Memory B cell (primary cell): ENCODE results near the gene KLHL13.
A peak's percentile ranks its signal among the peaks of the same experiment; 100 is the strongest.

ENCODE experiments used
- ATAC-seq: fragments of 150-1000 bp; cut with Tn5 transposase; 2 replicates; pipeline ENCODE4 v1.10.0; 2021; ENCODE audit warnings: low read depth, mild to moderate bottlenecking, moderate library complexity
- DNase-seq, 2 donors: peaks; one replicate each; pipeline ENCODE4 v3.0.0; 2022; ENCODE audit warnings: low spot score in 2 of 2
- H3K27ac Mint-ChIP-seq: one replicate; pipeline ENCODE4 v1.8.0; 2022; ENCODE audit warnings: mild to moderate bottlenecking, moderate library complexity, mixed read lengths
- H3K27me3 Mint-ChIP-seq: one replicate; pipeline ENCODE4 v1.8.0; 2022; ENCODE audit warnings: mixed read lengths
- H3K36me3 Mint-ChIP-seq: one replicate; pipeline ENCODE4 v1.8.0; 2022; ENCODE audit warnings: mild to moderate bottlenecking, mixed read lengths
- H3K4me1 Mint-ChIP-seq: one replicate; pipeline ENCODE4 v1.8.0; 2022; ENCODE audit warnings: mixed read lengths
- H3K4me3 Mint-ChIP-seq: one replicate; pipeline ENCODE4 v1.8.0; 2022; ENCODE audit warnings: mild to moderate bottlenecking, moderate library complexity, mixed read lengths
- H3K9me3 Mint-ChIP-seq: one replicate; pipeline ENCODE4 v1.8.0; 2022; ENCODE audit warnings: mixed read lengths

KLHL13 gene

DNA sequence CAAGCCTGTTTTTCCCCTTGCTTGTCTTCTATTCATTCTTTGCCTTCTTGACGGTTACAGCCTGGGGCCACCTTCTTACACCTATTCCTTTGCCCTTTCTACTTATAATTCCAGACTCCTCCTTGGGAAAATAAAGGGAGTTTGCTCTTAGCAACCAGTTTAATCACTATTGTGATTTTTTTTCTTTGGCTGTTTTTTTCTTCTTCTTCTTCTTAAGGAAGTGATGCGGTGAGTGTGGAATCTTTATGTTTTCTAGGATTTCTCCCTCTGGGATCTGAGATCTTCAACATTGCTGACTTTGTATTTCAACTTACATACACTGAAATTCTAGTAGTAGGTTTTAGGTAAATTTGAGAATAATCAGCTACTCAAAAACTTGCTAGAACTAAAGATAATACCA, 1.1 kb upstream of the KLHL13 start:
- Mint-ChIP-seq H3K36me3 (no peaks in the 10 kb centered on the region), H3K9me3 (no peaks in the 10 kb centered on the region), H3K27ac (peak overlapping the region; percentile 26), H3K27me3 (peaks cover 10% of the 10 kb centered on the region), H3K4me3 (no peak overlapping the region), H3K4me1 (peaks cover 7% of the 10 kb centered on the region)
- ATAC-seq (no peak), DNase-seq (no peak)

DNA sequence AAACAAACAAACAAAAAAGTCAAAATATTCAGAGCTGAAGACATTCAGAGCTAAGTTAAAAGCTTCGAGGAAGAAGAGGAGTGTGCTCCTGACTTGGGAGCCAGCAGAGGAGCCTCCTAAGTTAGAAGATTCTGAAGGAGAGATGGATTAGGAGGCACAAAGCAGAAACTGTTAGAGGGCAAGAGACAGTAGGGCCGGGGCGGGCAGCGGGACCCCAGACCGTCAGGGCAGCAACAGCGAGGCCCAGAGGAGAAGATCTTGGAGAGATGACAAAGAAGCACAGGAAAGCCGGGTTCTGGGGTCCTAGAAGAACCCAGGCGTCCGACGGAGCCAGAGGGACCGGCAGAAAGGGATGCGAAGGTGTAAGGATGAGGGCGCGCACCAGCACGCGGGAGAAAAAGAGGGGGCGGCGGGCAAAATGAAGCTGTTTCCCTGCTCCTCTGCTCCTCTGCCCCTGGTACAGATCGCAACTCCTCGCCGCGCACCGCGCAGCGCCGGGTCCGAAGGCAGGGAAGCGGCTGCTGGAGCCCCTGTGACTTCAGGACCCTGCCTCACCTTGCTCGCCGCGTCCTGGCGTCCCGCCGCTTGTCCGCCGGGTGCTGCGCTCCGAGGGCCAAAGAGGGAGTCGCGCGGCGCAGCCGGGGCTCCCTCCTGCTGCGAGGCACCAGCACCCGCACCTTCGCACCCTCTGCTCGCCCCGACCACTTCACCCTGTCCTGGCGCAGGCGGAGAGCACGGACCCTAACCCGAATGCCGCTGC, 477 bp downstream of the KLHL13 start:
- H3K4me1 Mint-ChIP-seq, result peaks cover 7% of the 10 kb centered on the region
- H3K27ac Mint-ChIP-seq, result no peak overlapping the region
- DNase-seq, result peak in 1 of 2 donors; percentile 8
- ATAC-seq, result peak; percentile 45
- H3K36me3 Mint-ChIP-seq, result no peaks in the 10 kb centered on the region
- no peaks in the 10 kb centered on the region for H3K9me3 Mint-ChIP-seq
- peaks cover 10% of the 10 kb centered on the region for H3K27me3 Mint-ChIP-seq
- peak overlapping the region; percentile 84 for H3K4me3 Mint-ChIP-seq

DNA sequence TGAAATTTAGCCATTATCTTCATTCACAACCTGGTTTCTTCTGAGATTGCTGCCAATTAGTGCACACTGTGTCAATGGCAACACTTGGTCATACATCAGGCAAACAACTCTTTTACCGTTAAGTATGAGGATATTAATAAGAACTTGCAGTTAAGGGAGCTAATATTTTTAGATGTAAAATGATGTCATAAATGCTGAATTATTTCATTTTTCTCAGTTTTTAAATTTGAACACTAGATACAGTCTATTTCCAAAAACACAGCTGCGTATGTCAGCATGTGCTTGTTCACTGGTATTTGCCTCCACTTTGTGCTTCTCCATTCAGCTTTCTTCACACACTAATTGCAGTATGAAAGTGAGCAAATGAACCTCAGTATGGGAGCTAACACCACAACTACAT, 1.6 kb downstream of the KLHL13 start:
- Mint-ChIP-seq H3K27me3 (peaks cover 10% of the 10 kb centered on the region), H3K4me1 (peaks cover 7% of the 10 kb centered on the region), H3K27ac (no peak overlapping the region), H3K9me3 (no peaks in the 10 kb centered on the region), H3K36me3 (no peaks in the 10 kb centered on the region), H3K4me3 (no peak overlapping the region)
- DNase-seq (no peak), ATAC-seq (no peak)

DNA sequence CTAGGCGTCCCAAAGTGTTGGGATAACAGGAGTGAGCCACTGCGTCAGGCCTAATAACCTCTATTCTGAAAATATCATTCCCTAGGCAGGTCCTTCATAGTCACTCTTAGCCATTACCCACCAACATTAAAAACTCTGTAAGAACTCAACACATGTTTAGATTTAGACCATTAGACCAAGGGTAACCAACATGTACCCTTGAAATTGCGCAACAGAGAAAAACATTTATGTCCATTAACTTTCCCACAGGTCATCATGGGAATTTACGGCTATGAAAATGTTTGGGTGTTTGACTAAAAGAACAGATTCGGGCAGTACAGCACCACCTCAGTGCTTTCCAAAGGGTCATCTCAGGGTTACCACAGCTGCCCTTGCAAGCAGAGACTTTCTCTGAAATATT, 7.5 kb downstream of the KLHL13 start:
- no peak overlapping the region for H3K4me3 Mint-ChIP-seq

DNA sequence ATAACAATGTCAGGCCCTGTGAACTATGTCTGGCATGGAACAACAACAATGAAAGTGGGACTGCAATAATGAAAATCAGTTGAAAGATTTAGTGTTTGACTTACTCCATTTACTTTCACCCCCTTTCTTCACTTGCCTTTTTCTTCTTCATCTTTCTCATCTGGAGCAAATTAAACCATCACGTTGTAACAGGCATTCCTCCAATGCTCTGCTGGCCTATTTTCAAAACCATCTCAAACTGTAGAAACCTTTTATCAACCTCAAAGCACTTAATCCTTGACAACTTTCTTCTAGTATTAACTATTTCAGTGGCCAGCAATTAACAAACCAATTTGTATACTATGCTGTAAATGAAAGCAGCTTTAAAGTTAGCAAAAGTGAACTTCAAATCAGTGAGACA, 8.3 kb downstream of the KLHL13 start:
- H3K27ac Mint-ChIP-seq, result no peak overlapping the region
- H3K9me3 Mint-ChIP-seq, result no peaks in the 10 kb centered on the region
- no peak for ATAC-seq

More for the DNA sequence above, 7.5 kb downstream of the KLHL13 start:
- Mint-ChIP-seq H3K9me3 (no peaks in the 10 kb centered on the region), H3K27me3 (peaks cover 3% of the 10 kb centered on the region), H3K27ac (no peak overlapping the region), H3K4me1 (peaks cover 2% of the 10 kb centered on the region), H3K36me3 (no peaks in the 10 kb centered on the region)
- ATAC-seq (no peak), DNase-seq (no peak)

DNA sequence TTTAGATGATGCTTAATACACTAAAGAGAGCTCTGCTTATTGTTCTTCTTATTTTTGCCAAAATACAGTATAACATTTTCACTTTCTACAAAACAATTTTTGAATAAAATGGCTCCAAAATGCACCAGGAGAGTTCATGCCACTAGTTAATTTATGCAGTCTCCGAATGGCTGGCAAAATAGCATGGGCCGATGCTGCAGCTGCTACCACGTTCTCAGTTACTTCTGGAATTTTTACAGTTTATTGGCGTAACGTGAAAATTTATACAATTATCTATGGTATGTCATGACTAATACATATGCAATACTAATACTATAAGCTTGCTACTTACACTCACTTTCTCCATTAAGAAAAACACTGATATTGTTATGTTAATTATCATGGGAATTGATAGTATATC, 16.5 kb downstream of the KLHL13 start:
- H3K9me3 Mint-ChIP-seq, result peaks cover 4% of the 10 kb centered on the region
- ATAC-seq, result no peak
- peaks cover 2% of the 10 kb centered on the region for H3K27me3 Mint-ChIP-seq
- no peak for DNase-seq
- no peaks in the 10 kb centered on the region for H3K36me3 Mint-ChIP-seq
- H3K27ac Mint-ChIP-seq, result no peak overlapping the region
- peaks cover 3% of the 10 kb centered on the region for H3K4me1 Mint-ChIP-seq
- no peak overlapping the region for H3K4me3 Mint-ChIP-seq

More for the DNA sequence above, 8.3 kb downstream of the KLHL13 start:
- Mint-ChIP-seq H3K4me3 (no peak overlapping the region), H3K36me3 (no peaks in the 10 kb centered on the region), H3K4me1 (peaks cover 2% of the 10 kb centered on the region), H3K27me3 (no peaks in the 10 kb centered on the region)
- DNase-seq, result no peak

DNA sequence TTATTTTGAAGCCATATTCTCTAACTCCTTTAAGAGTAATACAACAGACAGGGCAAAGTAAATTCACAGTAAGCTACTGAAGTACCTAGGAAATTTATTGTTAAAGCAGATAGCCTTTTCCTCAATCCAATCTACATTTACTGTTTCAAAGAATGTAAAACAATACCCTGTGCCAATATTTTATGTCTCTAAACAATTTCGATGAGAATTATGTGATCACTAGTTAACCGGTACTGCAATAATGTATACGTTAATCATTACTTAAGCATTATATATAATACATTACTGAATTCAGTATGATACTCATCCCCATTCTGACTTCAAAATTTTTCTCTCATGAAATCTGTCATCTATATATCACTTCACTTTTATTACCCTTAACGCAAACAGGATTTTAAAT, 28.5 kb downstream of the KLHL13 start:
- peaks cover 4% of the 10 kb centered on the region for H3K9me3 Mint-ChIP-seq
- no peaks in the 10 kb centered on the region for H3K27me3 Mint-ChIP-seq
- ATAC-seq, result no peak
- H3K36me3 Mint-ChIP-seq, result peaks cover 2% of the 10 kb centered on the region
- no peaks in the 10 kb centered on the region for H3K4me1 Mint-ChIP-seq
- no peak overlapping the region for H3K27ac Mint-ChIP-seq
- no peak overlapping the region for H3K4me3 Mint-ChIP-seq
- DNase-seq, result no peak

DNA sequence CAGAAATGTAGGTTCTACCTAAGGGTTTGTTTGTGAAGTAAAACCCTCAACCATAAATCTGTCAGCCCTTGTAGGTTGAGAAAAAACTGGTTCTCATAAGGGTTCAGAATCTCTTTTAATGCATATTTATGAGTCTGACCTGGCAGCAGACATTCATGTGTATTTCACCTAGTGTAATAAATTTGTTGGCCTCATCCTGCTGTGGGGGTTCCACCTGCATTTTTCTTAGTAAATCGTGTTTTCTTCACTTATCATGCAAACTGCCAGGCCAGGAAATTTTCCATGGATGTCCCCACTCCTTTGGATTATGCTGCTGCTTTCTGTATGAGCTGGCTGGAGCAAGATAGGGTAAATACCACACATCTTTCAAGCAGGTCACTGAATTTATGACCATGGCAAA, 42.4 kb downstream of the KLHL13 start:
- Mint-ChIP-seq H3K27me3 (peaks cover 2% of the 10 kb centered on the region), H3K27ac (no peak overlapping the region), H3K36me3 (no peaks in the 10 kb centered on the region), H3K4me1 (no peaks in the 10 kb centered on the region), H3K4me3 (no peak overlapping the region), H3K9me3 (no peaks in the 10 kb centered on the region)
- ATAC-seq, result no peak
- no peak for DNase-seq

DNA sequence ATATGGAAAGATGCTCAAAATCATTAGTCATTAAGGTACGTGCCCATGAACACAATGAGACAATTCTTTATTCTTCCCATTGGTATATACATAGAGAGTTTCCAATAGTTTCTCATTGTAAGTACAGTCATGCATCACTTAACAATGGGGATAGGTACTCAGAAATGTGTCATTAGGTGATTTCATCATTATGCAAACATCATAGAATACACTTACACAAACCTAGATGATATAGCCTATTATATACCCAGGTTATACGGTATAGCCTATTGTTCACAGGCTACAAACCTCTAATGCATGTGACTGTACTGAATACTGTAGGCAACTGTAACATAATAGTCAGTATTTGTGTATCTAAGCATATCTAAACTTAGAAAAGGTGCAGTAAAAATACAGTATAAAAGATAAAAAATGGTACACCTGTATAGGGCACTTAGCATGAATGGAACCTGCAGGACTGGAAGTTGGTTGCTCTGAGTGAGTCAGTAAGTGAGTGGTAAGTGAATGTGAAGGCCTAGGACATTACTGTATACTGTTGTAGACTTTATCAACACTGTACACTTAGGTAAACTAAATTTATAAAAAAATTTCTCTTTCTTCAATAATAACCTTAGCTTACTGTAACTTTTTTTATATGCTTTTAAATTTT, 49.6 kb downstream of the KLHL13 start:
- H3K36me3 Mint-ChIP-seq, result no peaks in the 10 kb centered on the region
- peaks cover 11% of the 10 kb centered on the region for H3K4me1 Mint-ChIP-seq
- H3K27ac Mint-ChIP-seq, result no peak overlapping the region
- peaks cover 3% of the 10 kb centered on the region for H3K27me3 Mint-ChIP-seq
- no peak overlapping the region for H3K4me3 Mint-ChIP-seq
- DNase-seq (no peak), ATAC-seq (no peak)
- H3K9me3 Mint-ChIP-seq, result no peaks in the 10 kb centered on the region

DNA sequence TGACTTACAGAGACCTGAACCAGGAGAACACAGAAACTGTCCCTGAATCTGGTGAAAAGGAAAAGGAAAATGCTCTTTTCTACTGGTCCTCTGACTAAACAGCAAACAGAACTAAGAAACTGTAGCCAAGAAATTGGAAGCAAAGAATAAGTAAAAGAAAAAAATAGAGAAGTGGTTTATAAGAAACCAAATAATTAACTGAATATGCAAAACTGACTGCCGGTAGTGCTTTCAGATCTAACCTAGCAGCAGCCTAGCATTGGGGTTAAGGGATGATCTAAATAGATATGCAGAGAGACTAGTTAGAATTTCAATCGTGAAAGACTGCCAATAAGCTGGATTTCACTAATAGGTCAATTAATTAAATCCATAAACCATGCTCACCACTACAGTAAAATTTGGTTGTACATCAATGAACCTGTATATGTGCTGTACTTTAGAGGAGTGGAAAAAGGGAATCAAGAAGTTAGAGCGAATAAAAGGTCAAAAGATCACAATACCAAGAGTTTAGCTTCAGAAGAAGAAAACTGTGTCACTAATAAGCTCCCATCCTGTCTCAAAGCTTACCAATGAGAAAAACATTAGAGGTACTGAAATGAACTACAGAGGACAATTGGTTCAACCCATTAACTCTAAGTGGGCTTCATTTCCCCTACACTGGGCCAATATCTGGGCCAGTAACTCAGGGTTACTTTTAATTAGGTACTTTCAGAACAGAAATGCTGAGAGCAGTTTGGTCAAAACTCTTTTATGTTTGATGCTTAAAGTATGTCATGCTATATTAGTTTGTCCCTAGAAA, 53.6 kb downstream of the KLHL13 start:
- Mint-ChIP-seq H3K27me3 (peaks cover 2% of the 10 kb centered on the region), H3K27ac (no peak overlapping the region), H3K4me3 (no peak overlapping the region), H3K9me3 (no peaks in the 10 kb centered on the region), H3K36me3 (no peaks in the 10 kb centered on the region), H3K4me1 (peaks cover 15% of the 10 kb centered on the region)
- peak; percentile 63 for ATAC-seq
- no peak for DNase-seq

DNA sequence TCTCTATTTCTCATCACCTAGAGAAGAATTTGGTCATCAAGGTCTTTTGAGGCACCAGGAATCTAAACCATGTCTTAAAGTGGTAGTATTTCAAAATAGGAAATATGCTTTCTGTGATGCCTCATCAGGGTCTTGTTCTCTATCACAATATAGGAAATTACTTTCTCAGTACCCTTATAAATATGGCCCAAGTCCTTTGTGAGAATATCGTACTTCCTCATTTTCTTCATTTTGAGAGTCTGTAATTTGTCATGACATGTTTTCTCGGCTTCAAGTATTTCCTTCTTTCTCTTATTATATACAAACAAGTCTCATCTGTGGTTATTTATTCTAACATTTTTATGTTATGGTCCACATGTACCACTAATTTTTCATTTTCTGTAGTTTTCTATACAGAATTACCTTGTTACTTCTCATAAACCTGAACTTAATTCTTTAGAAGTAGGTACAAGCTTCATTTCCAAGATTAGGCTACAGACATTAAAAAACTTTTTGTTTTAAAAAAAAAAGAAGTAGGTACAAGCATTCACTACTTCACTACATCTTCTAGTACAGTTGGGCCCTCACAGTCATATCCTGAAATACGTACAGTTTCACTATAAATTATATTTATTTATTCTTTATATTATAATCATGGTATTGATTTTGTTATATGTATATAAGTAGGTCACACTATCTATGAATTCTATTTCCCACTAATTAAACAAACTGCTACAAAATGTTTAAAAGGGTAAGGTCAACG, 54.4 kb downstream of the KLHL13 start:
- no peak overlapping the region for H3K27ac Mint-ChIP-seq
- DNase-seq, result no peak
- H3K4me3 Mint-ChIP-seq, result no peak overlapping the region

DNA sequence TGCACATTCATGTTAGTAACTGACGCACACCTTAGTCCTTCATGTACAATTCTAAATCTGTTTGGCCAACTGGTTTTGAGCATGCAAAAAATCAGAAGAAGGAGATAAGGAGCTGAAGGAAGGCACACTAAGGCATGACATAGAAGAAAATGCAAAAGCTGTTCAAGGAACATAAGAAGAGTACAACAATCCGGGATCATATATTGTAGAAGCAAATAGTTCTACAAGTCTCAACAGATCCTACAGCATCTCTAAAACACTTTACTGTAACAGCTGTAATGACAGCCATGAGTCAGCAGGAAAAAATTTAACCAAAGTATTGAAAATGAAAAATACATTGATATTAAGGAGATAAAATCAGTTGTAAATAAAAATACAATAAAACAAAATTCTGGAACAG, 57.7 kb downstream of the KLHL13 start:
- DNase-seq (no peak), ATAC-seq (no peak)
- peaks cover 15% of the 10 kb centered on the region for H3K4me1 Mint-ChIP-seq
- H3K36me3 Mint-ChIP-seq, result no peaks in the 10 kb centered on the region
- peaks cover 2% of the 10 kb centered on the region for H3K27me3 Mint-ChIP-seq
- no peak overlapping the region for H3K27ac Mint-ChIP-seq
- H3K9me3 Mint-ChIP-seq, result no peaks in the 10 kb centered on the region
- no peak overlapping the region for H3K4me3 Mint-ChIP-seq

More for the DNA sequence above, 54.4 kb downstream of the KLHL13 start:
- ATAC-seq, result peak; percentile 37
- Mint-ChIP-seq H3K9me3 (no peaks in the 10 kb centered on the region), H3K4me1 (peaks cover 15% of the 10 kb centered on the region), H3K36me3 (no peaks in the 10 kb centered on the region), H3K27me3 (peaks cover 2% of the 10 kb centered on the region)

DNA sequence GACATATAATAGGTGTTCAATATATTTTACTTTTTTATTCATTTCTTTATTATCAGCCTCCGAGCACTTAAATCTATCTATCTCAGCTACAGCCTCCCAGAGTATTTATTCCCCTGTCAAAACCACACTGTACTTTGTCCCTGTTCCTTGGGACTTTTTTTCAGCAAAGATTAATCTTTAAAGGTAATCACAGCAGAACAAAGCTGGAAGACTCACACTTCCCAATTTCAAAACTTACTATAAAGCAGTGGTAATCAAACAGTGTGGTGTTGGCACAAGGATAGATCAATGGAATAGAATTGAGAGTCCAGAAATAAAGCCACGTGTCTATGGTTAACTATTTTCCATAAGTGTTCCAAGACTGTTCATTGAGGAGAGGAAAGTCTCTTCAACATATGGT, 59.7 kb downstream of the KLHL13 start:
- no peak for DNase-seq
- no peak for ATAC-seq
- Mint-ChIP-seq H3K36me3 (no peaks in the 10 kb centered on the region), H3K27ac (no peak overlapping the region), H3K4me3 (no peak overlapping the region), H3K4me1 (peaks cover 6% of the 10 kb centered on the region), H3K27me3 (peaks cover 2% of the 10 kb centered on the region), H3K9me3 (no peaks in the 10 kb centered on the region)

DNA sequence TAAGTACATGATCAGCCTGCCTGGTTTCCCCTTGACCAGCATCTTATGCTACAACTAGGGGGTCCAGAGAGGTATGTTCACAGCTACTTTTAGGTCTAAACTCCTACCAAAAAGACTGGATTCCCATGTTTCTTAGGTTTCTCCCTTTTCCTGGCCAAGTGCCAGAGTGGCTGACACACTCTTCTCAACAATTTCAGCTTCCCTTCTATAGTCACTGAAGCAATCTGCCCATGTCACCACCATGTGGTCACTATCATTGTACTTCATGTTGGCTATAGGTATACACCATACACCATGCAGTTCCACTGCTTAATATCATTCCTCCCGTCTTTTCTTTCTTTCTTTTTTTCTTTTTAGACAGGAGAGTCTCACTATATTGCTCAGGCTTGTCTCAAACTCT, 66.9 kb downstream of the KLHL13 start:
- ATAC-seq (no peak), DNase-seq (no peak)
- Mint-ChIP-seq H3K36me3 (no peaks in the 10 kb centered on the region), H3K4me3 (no peak overlapping the region), H3K27ac (no peak overlapping the region), H3K9me3 (peaks cover 1% of the 10 kb centered on the region), H3K4me1 (no peaks in the 10 kb centered on the region), H3K27me3 (peaks cover 5% of the 10 kb centered on the region)
